Stimulated activated CD4-positive, alpha-beta T cell treated with anti-CD3 and anti-CD28 coated beads, Interleukin-15, amount 100 ng/mL, for 24 hours (primary cell): ENCODE results near the gene PCDHA10.
A peak's percentile ranks its signal among the peaks of the same experiment; 100 is the strongest.
"Not testable (repeated sequence)": the region's sequence is repeated elsewhere in the genome, so short reads cannot be mapped to it uniquely, and the experiment has no call there.

Source experiments
- DNase-seq: peaks from one replicate; pipeline ENCODE4 v3.0.0-alpha.2; 2020

PCDHA10 gene

GRCh38 chr5:140855772-140856674 lies at the start of gene PCDHA10:
Gene PCDHA10 (plus strand): TSS chr5:140855897. CDS start chr5:140856049, 152 bp downstream.
- no peak for DNase-seq

GRCh38 chr5:140806834-140807775 lies 48.6 kb upstream of the PCDHA10 start, which contains the start of gene PCDHA4:
Gene PCDHA4 (plus strand): TSS chr5:140807068.
- peak; percentile 41 for DNase-seq

GRCh38 chr5:140808241-140808888 lies 47.3 kb upstream of the PCDHA10 start:
- not testable (repeated sequence) for DNase-seq

- no peak for DNase-seq
Measured at GRCh38 chr5:140808889-140809291, 46.8 kb upstream of the PCDHA10 start.

- DNase-seq, result peak; percentile 51
Measured at GRCh38 chr5:140821375-140822280, 34.1 kb upstream of the PCDHA10 start, which contains the start of gene PCDHA5. Gene PCDHA5 (plus strand): TSS chr5:140821613.

GRCh38 chr5:140822281-140822629 lies 33.4 kb upstream of the PCDHA10 start:
- no peak for DNase-seq

GRCh38 chr5:140822969-140823368 lies 32.7 kb upstream of the PCDHA10 start:
- DNase-seq, result not testable (repeated sequence)

GRCh38 chr5:140823475-140823874 lies 32.2 kb upstream of the PCDHA10 start:
- no peak for DNase-seq

- DNase-seq, result no peak
Measured at GRCh38 chr5:140827704-140828361, 27.9 kb upstream of the PCDHA10 start, which contains the start of gene PCDHA6. Gene PCDHA6 (plus strand): TSS chr5:140827960. CDS start chr5:140828092, 132 bp downstream.

- DNase-seq, result no peak
Measured at GRCh38 chr5:140828362-140828737, 27.3 kb upstream of the PCDHA10 start.

- DNase-seq, result not testable (repeated sequence)
Measured at GRCh38 chr5:140829511-140830501, 25.9 kb upstream of the PCDHA10 start.

GRCh38 chr5:140833993-140834392 lies 21.7 kb upstream of the PCDHA10 start, which contains the start of gene PCDHA7:
Gene PCDHA7 (plus strand): TSS chr5:140834269. CDS start chr5:140834384, 115 bp downstream.
- DNase-seq, result no peak

GRCh38 chr5:140834439-140835008 lies 21.2 kb upstream of the PCDHA10 start:
- not testable (repeated sequence) for DNase-seq

GRCh38 chr5:140835622-140836510 lies 19.8 kb upstream of the PCDHA10 start:
- DNase-seq, result no peak

GRCh38 chr5:140840978-140841962 lies 14.4 kb upstream of the PCDHA10 start, which contains the start of gene PCDHA8:
Gene PCDHA8 (plus strand): TSS chr5:140841187. CDS start chr5:140841322, 135 bp downstream.
- DNase-seq, result peak; percentile 22
